Renal cortex interstitium (tissue), 11 donors: ENCODE measurements around the gene NRTN. TPM values are rescaled to one million over a fixed set of nuclear protein-coding genes. Genes with fewer than 3 reads are reported as not detected.
"Not testable (repeated sequence)": the region's sequence is repeated elsewhere in the genome, so short reads cannot be mapped to it uniquely, and the experiment has no call there.

ENCODE experiments used
- DNase-seq, 11 donors: peaks; one replicate each; pipeline ENCODE4 v3.0.0-alpha.2; 2013; ENCODE audit warnings: low read depth in 9 of 11, low spot score in 4 of 11; ENCODE audit errors: extremely low read depth in 1 of 11
- polyA plus RNA-seq, 3 donors: library from polyadenylated mRNA; unstranded; fragments of 120-200 nt; gene quantifications; one replicate each; pipeline ENCODE4 v1.2.1, GENCODE V29; 2013; ENCODE audit not compliant: insufficient read length in 3 of 3

Gene NRTN
- polyA plus RNA-seq, 3 donors, result 2.3 to 3.8 (median 3.6) TPM

DNA sequence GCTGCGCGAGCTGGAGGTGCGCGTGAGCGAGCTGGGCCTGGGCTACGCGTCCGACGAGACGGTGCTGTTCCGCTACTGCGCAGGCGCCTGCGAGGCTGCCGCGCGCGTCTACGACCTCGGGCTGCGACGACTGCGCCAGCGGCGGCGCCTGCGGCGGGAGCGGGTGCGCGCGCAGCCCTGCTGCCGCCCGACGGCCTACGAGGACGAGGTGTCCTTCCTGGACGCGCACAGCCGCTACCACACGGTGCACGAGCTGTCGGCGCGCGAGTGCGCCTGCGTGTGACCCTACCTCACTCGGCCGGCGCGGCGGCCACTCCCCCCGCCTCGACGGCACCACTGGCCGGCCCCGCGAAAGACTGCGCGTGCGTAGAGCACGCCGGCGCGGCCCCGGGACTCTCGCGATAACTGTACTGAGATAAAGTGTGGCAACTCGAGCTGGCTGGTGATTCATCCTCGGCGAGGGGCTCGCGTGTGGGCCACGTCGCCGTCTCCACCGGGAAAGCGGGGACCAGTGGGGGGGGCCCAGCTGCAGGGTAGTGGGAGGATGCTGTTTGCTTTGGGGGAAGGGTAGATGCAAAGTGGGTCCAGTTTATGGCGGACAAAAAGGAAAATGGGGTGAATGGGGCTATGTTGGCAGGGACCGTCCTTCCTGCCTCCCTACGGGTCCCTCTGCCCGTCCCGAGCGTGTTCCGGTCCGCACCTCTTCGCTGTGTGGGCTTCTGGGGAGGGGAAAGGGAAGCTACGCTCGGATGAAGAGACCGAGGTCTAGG lies 23.2 kb downstream of the NRTN start:
- DNase-seq, result peak; percentile 88 to 94 (median 92)

GRCh38 chr19:5828661-5829566 lies 24.0 kb downstream of the NRTN start:
- DNase-seq, result peak in 10 of 11 donors; percentile 56 to 83 (median 76)

- DNase-seq, result no peak
Observed at GRCh38 chr19:5829567-5830310, 24.9 kb downstream of the NRTN start.

DNA sequence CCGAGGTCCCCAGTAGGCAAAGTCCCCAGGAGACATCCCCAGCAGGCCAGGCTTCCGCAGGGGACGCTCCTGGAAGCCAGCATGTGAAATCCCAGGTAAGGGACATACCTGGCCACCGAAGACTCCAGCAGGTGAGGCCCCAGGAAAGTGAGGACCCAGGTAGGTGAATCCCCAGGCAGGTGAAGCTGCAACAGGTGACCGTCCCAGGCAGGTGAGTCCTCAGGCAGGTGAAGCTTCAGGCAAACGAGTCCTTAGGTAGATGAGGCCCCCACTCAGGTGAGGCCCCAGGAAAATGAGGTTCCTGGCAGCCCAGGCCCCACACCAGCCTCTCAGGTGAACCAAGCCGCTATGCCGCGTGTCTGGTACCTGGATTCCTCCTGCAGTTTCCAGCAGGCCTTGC lies 26.3 kb downstream of the NRTN start:
- no peak for DNase-seq

DNA sequence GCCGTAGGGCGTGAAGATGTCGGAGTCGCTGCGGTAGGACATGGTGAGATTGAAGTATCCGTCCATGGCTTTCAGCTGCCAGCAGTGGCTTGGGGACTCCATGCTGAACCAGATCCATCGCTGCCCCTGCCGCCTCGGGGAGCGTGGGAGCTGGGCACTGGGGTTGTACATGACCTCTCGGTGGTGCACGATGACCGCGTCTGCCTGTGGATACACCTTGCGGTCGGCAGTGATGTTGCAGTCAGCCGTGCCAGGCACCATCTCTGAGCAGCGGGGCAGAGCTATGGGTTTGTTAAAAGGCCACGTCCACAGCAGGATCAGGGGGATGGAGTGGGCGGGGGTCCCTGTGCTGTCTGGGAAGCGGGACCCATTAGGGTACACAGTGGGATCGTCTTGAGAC lies 27.2 kb downstream of the NRTN start:
- no peak for DNase-seq

- no peak for DNase-seq
Observed at GRCh38 chr19:5832527-5833216, 27.8 kb downstream of the NRTN start.

GRCh38 chr19:5837761-5838352 lies 33.0 kb downstream of the NRTN start:
- no peak for DNase-seq

DNA sequence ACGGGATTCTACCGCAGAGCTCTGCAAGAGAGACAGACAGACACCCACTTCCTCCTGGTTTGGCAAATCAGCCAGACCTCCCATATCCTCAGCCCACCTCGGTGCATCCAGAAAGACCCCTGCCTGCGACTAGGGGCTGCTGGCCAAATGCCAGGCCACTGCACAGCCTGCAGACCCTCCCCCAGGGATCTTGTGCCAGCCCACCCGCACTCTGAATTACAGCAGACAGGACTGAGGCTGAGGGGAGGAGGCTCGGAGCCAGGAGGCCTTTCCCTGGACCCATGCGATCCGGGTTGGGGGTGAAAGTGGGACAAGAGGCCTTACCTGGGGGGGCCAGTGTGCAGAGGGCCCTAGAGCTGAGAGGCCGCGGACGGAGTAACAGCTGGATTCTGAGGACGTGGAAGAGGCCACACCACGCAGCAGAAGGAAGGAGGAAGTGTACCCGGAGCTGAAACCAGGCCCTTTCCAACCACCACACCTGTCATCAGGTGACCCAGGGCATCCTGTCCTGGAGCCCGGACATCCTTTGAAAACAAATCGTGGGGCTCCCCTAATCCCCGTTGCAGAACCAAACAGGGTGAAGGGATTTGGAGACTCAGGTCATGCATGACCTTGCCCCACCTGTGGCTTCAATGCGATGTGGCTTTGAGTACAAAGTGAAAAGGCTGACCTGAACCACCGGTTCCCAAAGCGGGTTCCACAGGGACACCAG lies 33.6 kb downstream of the NRTN start:
- no peak for DNase-seq

GRCh38 chr19:5839065-5840017 lies 34.5 kb downstream of the NRTN start, which contains the start of gene FUT6:
FUT6 (minus strand) TSS chr19:5839702; CDS start chr19:5832567, 7,135 bp downstream.
- no peak for DNase-seq

DNA sequence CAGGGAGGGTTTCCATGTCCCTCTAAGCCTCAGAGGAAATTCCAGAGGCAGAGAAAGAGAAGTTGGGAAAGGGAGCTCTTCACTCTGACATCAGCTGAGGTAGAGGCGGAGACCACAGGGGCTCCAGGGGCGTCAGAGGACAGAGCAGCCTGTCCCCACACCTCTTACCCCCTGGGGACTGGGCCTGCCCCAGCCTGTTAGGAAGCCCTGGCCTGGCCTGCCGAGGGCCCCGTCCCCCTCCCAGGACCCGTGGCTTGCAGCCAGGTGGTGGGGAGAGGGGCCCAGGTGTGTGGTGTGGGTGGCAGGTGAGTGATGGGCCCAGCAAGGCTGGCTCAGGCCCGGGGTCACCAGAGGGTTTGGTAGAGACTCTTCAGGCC lies 36.9 kb downstream of the NRTN start:
- DNase-seq, result not testable (repeated sequence)

GRCh38 chr19:5843295-5843927 lies 38.5 kb downstream of the NRTN start:
- no peak for DNase-seq

DNA sequence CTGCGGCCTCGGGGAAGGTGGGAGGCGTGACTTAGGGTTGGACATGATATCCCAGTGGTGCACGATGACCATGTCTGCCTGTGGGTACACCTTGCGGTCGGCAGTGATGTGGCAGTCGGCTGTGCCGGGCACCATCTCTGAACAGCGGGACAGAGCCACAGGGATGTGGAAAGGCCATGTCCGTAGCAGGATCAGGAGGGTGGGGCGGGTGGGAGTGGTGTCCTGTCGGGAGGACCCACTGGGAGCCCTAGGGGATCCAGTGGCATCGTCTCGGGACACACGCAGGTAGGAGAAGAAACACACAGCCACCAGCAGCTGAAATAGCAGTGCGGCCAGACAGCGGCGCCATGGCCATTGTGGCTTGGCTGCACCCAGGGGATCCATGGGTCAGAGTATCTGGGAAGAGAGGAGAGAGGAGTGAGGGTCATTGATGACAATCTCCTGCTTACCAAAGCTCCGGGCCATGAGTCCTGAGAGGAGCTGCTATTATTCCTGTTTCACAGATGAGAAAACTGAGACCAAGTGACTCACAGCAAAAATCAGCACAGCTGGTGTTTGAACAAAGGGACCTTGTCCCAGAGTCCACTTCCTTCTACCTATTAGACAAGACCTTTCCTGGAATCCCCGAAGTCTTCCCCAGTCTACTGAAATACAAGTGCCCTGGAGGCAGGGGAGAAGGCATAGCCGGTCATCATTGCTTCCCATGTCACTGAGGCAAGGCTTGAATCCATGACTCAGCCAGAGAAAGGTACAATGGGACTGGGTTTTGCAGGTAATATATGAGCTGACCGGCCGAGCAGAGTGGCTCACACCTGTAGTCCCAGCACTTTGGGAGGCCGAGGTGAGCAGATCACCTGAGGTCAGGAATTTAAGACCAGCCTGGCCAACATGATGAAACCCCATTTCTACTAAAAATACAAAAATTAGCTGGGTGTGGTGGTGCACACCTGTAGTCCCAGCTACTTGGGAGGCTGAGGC lies 39.9 kb downstream of the NRTN start:
- DNase-seq, result no peak

DNA sequence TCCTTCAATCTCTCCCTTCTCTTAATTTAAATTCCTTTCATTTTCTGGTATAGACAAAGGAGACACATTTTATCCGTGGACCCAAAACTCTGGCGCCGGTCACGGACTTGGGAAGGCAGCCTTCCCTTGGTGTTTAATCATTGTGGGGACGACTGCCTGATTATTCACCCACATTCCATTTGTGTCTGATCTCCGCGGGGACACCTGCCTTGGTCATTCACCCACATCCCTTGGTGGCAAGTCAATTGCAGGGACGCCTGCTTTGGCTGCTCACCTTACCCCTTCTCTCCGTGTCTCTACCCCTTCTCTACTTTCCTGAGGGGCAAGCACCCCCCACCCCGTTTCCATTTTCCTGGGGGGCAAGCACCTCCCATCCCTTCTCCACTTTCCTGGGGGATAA lies 43.0 kb downstream of the NRTN start:
- not testable (repeated sequence) for DNase-seq

DNA sequence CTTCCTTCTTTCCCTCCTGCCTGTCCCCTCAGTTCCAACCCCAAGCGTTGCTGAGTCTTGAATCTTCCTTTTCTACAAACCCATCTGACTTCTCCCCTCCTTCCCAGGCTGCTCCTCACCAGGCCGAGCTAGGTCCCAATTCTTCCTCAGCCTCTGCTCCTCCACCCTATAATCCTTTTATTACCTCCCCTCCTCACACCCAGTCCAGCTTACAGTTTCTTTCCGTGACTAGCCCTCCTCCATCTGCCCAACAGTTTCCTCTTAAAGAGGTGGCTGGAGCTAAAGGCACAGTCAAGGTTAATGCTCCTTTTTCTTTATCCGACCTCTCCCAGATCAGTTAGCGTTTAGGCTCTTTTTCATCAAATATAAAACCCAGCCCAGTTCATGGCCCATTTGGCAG lies 43.8 kb downstream of the NRTN start:
- DNase-seq, result not testable (repeated sequence)

DNA sequence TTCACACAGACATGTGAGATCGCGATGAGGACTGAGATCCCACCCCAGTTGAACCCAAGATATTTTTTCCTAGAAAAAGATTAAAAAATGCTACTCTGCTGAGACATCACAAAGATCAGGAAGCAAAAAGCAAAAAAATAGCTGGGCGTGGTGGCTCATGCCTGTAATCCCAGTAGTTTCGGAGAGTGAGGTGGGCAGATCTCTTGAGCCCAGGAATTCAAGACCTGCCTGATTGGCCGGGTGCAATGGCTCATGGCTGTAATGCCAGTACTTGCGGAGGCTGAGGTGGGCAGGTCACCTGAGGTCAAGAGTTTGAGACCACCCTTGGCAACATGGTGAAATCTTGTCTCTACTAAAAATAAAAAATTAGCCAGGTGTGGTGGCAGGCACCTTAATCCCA lies 45.3 kb downstream of the NRTN start:
- DNase-seq, result no peak
